Measurements from ENCODE around the gene CRB3. TPM values are rescaled to one million over a fixed set of nuclear protein-coding genes. Genes with fewer than 3 reads are reported as not detected.

The CRB3 gene
- total RNA-seq, 1 experiment from 2014 or later = 29.9 TPM

- CTCF ChIA-PET = no interaction called here
- peaks cover 15% of the 10 kb centered on the region for H3K4me1 Mint-ChIP-seq
- H3K36me3 Mint-ChIP-seq = no peaks in the 10 kb centered on the region
- H3K4me3 Mint-ChIP-seq = no peak overlapping the region
- H3K27me3 Mint-ChIP-seq (ENCODE audit: low read depth) = peaks cover 8% of the 10 kb centered on the region
- H3K27ac Mint-ChIP-seq = no peak overlapping the region
- DNase-seq (ENCODE audit: low spot score) (no peak), ATAC-seq (no peak)
- POLR2A ChIA-PET = interaction anchor here (0.9 kb wide), 1 partner anchor 8 kb away, joined by 3 read pairs; no protein-coding TSS in a partner anchor
- no peaks in the 10 kb centered on the region for H3K9me3 Mint-ChIP-seq
- TF ChIP-seq ELF4 (CRISPR knock-in tag; IDR thresholded peaks at IDR 0.05; ENCODE audit: low read depth) (no peak), TCF7 (CRISPR knock-in tag; IDR thresholded peaks at IDR 0.05; ENCODE audit: low read depth) (no peak)
Measured at GRCh38 chr19:6484831-6485230, 20.8 kb downstream of the CRB3 start.

DNA sequence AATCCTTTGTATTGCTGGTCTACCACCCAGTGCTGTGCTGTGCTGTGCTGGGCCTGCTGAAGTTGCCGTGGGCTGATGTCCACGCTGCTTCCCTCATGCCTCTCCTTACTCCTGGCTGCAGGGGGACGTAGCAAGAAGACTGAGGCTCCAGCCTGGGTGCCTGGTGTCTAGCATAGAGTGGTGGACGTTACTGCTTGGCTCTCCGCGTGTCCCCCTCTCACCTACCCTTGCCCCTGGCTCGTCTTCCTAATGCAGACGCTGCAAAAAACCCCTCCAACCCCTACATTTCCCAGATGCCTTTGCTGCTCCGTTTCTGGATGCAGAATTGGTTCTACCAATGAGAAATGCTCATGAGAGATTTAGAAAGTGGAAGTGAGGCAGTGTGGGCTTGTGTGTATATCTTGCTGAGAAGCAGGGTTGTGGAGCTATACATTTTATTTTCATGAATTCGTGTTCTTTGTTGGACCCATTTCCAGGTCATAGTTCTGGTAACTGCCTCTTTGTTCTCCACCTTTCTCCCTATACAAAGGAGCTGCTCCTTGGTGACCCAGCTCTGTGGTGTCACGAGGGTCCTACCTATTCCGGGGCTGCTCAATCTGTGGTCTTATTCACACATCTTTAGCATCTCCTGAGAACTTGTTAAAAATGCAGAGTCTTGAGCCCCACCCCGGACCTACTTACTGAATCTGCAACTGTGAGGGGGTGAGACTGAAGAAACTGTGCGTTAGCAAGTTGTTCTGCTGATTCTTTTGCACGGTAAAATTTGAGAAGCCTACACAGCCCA is 25.4 kb downstream of the CRB3 start:
- no peak for DNase-seq (ENCODE audit: low spot score)
- no peak overlapping the region for H3K4me3 Mint-ChIP-seq
- ChIA-PET POLR2A (interaction anchor here (0.6 kb wide), 1 partner anchor 91 kb away, joined by 3 read pairs; no protein-coding TSS in a partner anchor), CTCF (no interaction called here)
- no peak for TF ChIP-seq ZNF396 (CRISPR knock-in tag; IDR thresholded peaks at IDR 0.05; ENCODE audit: borderline replicate concordance)
- TF ChIP-seq, protein P1, sequence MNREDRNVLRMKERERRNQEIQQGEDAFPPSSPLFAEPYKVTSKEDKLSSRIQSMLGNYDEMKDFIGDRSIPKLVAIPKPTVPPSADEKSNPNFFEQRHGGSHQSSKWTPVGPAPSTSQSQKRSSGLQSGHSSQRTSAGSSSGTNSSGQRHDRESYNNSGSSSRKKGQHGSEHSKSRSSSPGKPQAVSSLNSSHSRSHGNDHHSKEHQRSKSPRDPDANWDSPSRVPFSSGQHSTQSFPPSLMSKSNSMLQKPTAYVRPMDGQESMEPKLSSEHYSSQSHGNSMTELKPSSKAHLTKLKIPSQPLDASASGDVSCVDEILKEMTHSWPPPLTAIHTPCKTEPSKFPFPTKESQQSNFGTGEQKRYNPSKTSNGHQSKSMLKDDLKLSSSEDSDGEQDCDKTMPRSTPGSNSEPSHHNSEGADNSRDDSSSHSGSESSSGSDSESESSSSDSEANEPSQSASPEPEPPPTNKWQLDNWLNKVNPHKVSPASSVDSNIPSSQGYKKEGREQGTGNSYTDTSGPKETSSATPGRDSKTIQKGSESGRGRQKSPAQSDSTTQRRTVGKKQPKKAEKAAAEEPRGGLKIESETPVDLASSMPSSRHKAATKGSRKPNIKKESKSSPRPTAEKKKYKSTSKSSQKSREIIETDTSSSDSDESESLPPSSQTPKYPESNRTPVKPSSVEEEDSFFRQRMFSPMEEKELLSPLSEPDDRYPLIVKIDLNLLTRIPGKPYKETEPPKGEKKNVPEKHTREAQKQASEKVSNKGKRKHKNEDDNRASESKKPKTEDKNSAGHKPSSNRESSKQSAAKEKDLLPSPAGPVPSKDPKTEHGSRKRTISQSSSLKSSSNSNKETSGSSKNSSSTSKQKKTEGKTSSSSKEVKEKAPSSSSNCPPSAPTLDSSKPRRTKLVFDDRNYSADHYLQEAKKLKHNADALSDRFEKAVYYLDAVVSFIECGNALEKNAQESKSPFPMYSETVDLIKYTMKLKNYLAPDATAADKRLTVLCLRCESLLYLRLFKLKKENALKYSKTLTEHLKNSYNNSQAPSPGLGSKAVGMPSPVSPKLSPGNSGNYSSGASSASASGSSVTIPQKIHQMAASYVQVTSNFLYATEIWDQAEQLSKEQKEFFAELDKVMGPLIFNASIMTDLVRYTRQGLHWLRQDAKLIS (CRISPR knock-in tag; IDR thresholded peaks at IDR 0.05; ENCODE audit: borderline replicate concordance) = no peak
- TF ChIP-seq ERG (CRISPR knock-in tag; IDR thresholded peaks at IDR 0.05) = no peak
- TF ChIP-seq ESRRA (CRISPR knock-in tag; IDR thresholded peaks at IDR 0.05; ENCODE audit: borderline replicate concordance) = no peak
- TF ChIP-seq, protein P2, sequence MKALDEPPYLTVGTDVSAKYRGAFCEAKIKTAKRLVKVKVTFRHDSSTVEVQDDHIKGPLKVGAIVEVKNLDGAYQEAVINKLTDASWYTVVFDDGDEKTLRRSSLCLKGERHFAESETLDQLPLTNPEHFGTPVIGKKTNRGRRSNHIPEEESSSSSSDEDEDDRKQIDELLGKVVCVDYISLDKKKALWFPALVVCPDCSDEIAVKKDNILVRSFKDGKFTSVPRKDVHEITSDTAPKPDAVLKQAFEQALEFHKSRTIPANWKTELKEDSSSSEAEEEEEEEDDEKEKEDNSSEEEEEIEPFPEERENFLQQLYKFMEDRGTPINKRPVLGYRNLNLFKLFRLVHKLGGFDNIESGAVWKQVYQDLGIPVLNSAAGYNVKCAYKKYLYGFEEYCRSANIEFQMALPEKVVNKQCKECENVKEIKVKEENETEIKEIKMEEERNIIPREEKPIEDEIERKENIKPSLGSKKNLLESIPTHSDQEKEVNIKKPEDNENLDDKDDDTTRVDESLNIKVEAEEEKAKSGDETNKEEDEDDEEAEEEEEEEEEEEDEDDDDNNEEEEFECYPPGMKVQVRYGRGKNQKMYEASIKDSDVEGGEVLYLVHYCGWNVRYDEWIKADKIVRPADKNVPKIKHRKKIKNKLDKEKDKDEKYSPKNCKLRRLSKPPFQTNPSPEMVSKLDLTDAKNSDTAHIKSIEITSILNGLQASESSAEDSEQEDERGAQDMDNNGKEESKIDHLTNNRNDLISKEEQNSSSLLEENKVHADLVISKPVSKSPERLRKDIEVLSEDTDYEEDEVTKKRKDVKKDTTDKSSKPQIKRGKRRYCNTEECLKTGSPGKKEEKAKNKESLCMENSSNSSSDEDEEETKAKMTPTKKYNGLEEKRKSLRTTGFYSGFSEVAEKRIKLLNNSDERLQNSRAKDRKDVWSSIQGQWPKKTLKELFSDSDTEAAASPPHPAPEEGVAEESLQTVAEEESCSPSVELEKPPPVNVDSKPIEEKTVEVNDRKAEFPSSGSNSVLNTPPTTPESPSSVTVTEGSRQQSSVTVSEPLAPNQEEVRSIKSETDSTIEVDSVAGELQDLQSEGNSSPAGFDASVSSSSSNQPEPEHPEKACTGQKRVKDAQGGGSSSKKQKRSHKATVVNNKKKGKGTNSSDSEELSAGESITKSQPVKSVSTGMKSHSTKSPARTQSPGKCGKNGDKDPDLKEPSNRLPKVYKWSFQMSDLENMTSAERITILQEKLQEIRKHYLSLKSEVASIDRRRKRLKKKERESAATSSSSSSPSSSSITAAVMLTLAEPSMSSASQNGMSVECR (CRISPR knock-in tag; IDR thresholded peaks at IDR 0.05; ENCODE audit: borderline replicate concordance) = no peak
- no peak for TF ChIP-seq CREM (CRISPR knock-in tag; IDR thresholded peaks at IDR 0.05)
- TF ChIP-seq, protein P3, sequence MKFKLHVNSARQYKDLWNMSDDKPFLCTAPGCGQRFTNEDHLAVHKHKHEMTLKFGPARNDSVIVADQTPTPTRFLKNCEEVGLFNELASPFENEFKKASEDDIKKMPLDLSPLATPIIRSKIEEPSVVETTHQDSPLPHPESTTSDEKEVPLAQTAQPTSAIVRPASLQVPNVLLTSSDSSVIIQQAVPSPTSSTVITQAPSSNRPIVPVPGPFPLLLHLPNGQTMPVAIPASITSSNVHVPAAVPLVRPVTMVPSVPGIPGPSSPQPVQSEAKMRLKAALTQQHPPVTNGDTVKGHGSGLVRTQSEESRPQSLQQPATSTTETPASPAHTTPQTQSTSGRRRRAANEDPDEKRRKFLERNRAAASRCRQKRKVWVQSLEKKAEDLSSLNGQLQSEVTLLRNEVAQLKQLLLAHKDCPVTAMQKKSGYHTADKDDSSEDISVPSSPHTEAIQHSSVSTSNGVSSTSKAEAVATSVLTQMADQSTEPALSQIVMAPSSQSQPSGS (CRISPR knock-in tag; IDR thresholded peaks at IDR 0.05; ENCODE audit: borderline replicate concordance, low read depth) = no peak
- no peak for TF ChIP-seq E2F1 (CRISPR knock-in tag; IDR thresholded peaks at IDR 0.05)
- ATAC-seq = no peak
- H3K27me3 Mint-ChIP-seq (ENCODE audit: low read depth) = peaks cover 17% of the 10 kb centered on the region
- no peaks in the 10 kb centered on the region for H3K4me1 Mint-ChIP-seq
- H3K9me3 Mint-ChIP-seq = peaks cover 11% of the 10 kb centered on the region
- no peak overlapping the region for H3K27ac Mint-ChIP-seq
- H3K36me3 Mint-ChIP-seq = no peaks in the 10 kb centered on the region
